Measurements from ENCODE around the gene TRA2B.

TRA2B gene

DNA sequence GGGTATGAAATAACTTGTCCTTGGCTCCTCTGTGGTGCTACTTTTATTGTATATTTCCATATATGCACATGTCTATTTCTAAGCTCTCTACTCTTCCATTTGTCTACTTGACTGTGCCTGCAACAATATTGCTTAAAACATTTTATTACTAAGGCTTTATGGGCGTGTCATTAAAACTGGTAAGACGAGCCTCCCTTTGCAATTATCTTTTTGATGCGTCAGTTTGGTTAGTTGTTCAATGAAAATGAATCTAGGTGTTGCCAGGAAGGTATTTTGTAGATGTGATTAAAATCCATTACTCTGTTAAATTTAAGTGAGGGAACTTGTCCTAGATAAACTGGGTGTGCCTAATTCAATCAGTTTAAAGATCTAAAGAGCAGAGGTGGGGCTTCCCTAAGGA, 12.9 kb upstream of the TRA2B start:
- DNase-seq (ENCODE audit: low read depth), result no peak

DNA sequence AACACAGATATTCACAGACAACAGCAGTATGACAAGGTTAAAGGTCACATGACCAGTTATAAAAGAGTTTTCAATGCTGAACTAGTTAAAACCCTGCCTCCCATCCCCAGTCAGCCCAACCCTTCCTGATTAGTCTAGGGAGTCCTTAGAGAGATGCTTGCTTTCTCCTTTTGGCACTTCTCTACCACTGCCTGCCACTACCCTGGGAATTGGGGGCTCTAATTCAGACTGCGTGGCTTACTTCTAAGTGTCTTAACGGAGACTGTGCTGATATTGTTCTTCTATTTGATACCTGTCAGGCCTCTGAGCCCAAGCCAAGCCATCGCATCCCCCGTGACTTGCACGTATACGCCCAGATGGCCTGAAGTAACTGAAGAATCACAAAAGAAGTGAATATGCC, 11.7 kb upstream of the TRA2B start:
- no peak for DNase-seq (ENCODE audit: low read depth)

DNA sequence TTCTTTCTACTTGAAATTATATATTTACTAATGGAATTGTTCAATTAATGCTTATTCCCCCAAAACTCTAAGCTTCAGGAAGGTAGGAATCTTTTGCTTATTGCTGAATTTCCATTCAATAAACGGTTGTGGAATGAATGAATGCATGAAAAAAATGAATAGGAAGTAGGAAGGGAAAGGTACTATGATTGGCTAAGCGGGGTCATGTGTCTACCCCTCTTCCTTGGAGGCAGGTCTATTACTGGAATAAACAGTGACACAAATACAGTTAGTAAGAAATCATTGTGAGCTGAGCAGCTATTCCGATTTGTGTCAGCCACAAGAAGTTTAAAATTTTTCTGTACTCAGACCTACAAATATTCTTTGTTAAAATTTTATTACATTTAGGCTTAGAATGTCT, 10.5 kb upstream of the TRA2B start:
- no peak for DNase-seq (ENCODE audit: low read depth)

DNA sequence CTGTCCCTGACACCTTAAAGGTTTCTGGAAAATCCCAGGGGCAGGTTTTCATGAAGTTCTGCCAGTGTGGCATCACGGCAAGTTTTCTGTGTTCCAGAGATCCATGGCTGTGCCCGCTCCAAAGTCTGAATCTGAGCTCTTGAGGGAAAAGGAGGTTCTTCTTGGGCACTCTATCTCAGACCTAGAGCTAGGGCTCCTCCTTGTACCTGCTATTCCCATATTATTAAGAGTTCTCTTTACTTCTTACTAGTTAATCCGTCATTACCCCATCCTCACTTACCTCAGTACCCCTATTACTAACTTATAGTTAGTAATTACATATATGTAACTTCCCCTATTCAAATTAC, 5.9 kb upstream of the TRA2B start:
- DNase-seq (ENCODE audit: low read depth), result no peak

DNA sequence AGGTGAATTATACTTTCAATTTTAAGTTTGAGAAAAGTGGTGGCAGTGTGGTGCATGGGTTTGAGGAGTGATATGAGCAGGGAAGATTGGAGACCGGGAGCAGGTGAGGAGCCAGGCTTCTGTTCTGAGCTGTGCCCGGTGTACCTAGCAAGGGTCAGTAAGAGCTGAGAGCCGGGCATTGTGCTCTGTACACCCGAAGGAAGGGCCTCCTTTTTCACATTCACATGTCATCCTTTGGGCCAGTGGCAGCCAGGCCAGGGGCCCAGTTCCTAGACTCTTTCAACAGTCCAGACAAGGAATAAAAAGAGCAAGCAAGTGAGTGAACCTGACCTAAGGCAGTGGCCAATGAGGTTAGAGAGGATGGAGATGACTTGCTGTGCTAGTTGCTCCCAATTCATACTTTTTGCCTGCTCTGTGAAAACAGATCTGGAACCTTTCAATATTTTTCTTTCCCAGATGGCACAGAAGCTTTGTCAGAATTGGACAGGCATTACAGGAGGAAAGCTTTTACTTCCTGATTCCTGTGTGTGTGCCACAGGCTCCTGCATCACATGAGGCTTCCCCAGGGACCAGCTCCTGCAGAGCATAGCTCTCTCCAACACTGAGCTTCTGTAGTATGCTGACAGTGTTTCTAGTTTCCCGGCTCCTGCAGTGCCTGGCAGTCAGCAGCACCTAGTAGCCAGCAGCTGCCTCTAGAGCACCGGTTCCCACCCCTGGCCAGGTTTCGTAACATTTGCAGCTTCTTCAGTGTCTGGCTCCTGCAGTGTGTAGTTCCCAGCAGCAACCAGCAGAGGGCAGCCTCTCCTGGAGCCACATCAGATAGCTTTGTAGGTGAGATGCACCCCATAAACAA, 5.3 kb upstream of the TRA2B start:
- DNase-seq (ENCODE audit: low read depth), result peak; percentile 77

DNA sequence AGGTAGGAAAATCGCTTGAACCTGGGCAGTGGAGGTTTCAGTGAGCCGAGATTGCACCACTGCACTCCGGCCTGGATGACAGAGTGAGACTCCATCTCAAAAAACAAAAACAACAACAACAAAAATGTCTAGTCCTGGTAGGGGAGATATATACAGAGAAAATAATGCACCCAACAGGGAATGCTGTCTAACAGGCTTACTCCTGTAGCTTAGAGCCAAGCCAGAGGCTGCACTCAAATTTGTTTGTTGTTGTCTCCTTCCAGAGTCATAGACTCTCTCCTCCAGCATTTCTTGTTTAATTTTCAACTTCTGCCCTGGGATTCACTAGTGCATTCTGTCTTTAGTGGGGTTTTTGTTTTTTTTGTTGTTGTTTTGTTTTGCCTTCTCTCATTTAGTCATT, 4.6 kb upstream of the TRA2B start:
- no peak for DNase-seq (ENCODE audit: low read depth)

DNA sequence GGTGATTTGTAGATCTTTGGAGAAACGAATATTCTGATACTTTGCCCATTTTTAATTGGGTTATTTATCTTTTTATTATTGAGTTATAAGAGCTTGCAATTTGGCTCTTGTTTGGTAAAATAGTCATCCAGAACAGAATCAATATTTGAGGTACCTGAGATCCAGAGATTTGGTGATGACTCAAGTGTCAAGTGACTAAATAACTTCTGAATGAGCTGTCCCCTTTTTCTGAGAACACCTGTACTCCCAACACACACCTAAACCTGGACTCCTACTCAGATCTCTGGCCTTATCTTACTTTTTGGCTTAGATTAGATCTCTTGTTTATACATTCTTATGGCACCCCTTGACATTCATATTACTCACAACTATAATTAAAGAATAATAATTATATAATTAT, 3.1 kb upstream of the TRA2B start:
- DNase-seq (ENCODE audit: low read depth), result no peak

DNA sequence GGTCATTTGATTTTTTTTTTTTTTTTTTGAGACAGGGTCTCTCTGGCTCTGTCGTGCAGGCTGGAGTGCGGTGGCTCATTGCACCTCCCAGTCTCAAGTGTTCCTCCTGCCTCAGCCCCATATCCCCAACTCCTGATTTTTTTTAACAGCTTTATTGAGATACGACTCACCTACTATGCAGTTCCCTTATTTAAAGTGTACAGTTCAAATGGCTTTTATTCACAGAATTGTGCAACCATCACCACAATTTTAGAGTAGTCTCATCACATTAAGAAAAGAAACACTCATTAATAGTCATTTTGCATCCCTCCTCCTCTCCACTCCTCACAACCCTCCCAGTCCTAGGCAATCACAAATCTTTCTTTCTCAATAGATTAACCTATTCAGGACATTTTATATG, 1.9 kb upstream of the TRA2B start:
- DNase-seq (ENCODE audit: low read depth), result no peak

DNA sequence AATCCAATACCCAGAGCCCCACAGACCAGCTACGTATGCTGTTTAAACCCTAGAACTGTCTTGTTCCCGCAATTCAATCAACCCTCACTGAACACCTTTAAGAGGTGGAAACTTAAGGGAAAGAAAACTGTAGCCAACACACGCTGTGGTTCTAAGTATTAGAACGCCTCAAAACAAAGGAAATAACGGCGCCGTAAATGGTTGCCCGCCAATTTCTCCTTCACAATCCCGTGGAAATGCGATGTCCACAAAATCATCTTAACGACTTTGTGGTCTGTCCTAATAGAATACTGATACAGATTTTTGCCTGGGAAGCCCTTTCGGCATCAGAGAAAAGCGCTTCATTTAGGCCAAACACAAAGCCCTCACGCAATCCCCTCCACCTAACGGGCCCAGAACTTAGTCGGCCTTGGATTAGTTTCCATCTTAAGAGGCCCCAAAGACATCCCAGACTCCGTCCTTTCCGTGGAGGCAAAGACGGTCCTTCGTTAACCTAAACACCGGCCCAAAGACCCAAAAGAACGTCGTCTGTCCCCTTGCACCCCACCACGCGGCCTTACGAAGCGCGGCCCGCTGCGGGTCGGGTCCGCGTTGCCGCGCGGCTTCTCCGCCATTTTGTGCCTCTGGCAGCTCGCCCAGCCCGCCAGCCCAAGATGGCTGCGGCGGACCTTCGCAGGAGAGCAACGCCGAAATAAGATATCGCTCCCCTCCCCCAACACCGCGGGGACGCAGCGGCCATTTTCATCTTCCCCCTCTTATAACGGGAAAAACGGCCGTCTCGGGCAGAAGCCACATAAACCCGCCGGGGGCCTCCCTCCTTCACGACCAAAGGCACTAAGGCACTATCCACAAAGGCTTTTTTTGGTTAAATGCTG, 763 bp downstream of the TRA2B start:
- DNase-seq (ENCODE audit: low read depth), result peak; percentile 87

DNA sequence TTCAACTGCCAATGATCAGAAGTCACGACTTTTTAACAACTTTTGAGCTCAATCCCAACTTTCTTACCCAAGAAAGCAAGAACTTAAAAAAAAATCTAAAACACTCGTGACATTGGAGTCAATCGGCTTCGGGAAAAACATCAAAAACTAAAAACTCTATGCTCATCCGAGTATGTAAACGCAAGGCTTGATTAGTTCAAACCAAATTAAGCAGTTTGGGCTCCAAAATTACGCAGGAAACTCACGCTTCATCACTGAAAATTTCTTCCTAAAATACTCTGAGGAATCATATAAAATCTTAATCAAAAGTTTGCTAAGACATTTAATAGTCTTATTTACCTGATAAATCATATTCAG, 1.6 kb downstream of the TRA2B start:
- DNase-seq (ENCODE audit: low read depth), result no peak

DNA sequence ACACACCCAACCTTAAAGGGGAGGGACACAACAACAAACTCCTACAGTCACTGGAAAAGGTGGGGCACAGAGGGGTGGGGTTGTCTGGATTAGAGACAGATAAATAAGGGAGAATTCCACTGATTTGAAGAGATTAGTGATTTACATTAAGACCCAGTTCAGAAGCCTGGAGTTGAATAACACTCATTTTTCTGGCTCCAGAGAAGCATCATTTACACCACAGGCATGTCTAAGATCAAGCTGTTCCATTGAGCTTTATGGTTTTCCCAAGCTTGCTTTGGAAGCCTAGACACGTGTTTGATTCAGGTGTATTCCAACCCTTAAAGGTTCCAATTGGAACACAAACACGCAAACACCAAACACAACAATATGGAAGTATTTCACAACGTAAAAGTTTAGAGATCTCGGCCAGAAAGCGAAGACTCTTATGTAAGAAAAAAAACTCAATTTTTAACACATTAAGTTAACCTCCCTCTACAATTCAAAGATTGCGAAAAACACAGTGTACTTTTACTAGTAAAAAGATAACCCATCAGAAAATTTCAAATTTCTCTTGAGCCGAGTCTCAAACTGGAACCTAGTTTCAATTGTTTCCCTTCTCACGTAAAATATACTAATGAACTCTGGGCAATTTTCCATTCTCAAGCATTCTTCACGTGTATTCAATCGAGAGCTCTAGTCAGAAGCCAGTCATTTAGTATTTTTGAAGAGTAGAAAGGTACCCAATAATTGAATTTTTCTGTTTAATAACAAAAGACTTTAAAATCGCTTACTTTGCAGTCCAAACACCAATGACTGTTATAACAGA, 2.1 kb downstream of the TRA2B start:
- DNase-seq (ENCODE audit: low read depth), result no peak

DNA sequence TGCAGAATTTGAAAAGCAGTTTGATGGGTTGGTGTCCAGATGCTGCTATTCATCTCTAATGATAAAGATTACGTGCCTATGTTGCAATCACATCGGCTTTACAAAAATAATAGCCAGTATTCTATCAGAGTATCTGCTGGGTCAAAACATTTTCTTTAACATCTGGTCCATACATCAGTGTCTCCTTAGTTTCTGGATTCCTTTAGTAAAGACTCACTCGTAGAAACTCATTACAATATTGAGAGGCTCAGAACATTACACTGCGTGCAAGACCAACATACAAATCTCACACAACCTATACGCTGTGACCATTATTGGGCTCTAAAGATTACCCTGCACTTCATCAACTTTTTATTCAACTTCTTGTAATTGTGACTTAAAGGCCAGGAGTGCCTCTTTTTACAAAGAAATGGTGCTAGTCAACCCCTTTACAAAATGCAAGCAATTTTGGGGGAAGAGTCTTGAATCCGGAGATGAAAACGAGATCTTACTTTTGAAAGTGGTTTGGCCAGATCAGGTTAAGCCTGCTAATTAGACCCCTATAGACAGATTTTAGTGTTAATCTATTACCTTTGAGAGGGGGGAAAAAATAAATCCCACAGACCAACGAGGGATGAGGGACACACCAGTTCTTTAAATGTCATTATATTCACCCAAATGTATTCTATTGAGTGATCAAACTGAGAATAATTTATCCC, 2.9 kb downstream of the TRA2B start:
- DNase-seq (ENCODE audit: low read depth), result no peak

DNA sequence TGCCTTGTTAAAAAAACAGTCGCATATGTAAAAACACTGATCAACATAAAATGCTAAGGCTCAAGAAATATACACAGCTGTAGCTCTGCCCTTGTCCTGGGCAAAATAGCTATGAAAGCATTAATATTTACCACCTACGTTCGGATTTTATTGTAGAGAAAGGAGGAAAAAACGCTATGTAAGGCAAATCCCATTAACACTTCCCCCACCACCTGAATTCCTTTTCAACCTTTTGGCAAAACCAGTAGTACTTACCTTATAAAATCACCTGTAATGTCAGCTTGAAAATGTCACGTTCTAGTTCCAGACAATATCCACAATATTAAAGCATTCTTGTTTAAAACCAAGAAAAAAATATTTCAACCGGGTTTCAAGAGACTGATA, 3.6 kb downstream of the TRA2B start:
- no peak for DNase-seq (ENCODE audit: low read depth)

DNA sequence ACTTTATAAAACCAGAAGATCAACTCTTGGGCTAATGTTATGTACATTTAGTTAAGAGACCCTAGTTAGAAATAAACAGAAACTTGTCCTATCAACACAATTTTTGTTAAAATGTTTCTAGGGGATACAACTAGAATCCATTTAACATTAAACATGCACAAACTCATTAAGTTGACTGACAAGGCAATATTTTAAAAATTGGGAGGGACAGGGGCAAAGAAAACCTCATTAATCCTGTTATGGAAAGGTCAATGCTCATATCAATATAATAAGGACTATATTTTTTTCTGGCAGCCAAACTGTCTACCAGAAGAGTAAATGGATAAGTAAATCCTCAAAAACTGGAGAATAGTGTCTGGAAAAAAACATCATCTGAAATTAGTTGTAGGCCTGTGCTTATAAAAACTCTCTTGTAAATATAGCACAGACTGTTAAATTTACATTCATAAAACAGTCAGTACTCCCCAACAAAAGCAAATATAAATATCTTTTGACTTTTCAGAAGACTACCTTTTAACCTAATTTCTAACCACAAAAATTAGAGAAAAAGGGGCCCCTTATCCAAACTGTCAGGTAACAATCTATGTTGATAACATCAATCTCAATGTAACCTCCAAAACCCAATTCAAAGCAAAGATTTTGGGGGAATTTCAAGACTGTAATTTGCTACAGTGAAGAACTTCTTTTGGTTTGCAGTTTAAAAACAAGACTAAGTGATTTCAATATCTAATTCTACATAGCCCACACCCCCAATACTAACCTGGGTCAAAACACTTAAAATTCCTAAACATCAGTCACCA, 4.2 kb downstream of the TRA2B start:
- no peak for DNase-seq (ENCODE audit: low read depth)

DNA sequence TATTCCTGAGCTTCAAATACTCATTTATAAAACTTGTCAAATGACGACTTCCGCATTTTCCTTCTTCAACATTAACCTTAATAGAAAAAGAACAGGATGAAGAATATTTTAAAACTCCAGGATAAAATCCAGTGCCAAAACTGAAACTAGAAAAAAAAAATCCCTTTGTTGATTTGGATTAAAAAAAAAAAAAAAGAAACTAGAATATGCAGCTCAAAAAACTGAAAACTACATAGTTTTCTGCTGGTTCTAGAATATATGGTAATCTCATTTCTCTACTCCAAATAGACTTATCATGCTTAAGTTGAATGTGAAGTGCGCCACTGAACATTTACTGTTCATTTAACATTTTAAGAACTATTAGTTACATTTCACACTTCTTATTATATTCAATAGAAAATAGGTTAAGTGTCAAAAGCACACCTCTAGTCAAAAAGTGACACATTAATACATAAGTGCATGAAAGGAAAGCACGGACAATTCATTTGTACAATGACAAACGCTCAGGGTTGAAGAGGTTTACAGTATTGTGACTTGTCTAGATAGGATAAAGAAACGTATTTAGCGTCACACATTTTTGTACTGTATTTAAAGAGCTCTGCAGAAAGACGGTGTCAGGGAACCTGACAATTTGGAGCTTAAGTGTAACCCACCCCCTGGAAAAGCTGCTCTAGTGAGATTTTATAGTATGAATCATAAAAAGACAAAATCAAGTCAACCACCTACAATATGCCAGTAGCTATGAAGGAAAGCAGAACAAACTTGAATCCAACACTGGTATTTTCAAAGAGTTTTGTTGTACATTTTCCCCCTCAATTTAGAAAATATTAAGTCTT, 5.8 kb downstream of the TRA2B start:
- no peak for DNase-seq (ENCODE audit: low read depth)

DNA sequence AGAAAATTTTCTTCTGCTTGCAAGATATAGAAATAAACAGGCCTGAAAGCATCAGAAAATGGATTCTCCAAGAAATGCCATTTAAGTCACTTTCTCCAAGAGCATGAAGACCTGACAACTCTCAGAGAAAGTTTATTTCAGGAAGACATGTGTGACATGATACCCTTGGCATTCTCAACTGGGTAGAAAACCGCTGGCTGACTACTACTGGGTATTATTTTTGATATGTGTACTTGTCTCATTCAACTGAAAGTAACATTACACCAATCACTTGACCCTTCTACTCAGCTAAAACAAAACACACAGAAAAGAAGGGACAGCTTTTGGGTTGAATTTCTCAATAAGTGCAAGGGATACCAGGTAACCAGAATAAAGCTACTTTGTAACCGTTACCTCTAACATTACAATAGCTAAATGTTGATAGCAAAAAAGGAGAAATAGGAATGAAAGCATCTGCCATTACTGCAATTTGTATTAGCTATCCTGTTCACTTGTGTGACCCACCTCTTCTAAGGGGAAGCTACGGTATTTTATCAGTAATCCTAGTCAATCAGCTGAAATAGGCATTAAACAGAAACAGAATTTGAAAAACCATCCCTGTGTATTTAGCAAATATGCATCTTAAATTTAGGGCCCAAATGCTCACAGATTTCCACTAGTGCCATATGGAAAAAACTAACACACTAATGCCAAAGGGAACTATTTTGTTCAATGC, 7.3 kb downstream of the TRA2B start:
- peak; percentile 29 for DNase-seq (ENCODE audit: low read depth)

DNA sequence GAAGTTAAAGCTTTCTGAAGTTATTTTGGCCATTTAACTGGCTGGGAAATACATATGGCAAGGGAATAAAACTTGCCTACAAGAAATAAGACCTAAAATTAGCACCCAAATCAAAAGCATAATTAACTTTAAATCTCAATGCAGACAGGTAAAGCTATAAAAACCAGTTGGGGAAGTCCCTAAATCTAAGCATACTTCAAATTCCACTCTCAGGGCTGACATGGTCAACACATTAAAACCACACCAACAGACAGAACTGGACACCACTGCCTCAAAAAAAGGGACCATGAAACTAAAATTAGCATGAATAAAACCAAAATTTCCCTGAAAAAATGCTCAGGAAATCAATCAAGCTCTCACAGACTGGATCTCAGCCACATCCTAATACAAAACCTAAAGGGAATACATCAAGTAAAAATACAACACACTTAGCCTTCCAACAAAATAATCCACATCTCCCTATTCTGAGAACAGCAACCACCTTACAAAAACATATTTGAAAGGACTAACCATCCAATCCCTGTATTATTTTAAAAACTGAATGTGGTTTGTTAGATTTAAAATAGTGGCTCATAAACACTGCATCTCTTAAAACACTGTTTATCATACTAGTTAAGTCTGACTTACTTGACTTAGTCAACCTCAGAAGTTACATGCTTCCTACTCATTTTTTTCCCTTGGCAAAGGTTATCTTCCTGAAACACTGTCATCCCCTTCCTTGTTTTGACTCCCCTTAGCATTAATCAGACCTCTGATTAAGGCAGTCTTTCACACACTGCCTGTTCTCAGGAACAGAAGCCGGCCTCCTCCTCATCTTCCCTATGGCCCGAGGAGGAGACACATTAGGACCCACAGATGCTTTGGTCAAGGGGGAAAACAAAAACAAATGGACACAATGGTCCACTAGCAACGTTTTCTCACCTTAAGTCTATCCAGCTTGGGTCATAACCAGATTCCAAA, 8.3 kb downstream of the TRA2B start:
- no peak for DNase-seq (ENCODE audit: low read depth)

DNA sequence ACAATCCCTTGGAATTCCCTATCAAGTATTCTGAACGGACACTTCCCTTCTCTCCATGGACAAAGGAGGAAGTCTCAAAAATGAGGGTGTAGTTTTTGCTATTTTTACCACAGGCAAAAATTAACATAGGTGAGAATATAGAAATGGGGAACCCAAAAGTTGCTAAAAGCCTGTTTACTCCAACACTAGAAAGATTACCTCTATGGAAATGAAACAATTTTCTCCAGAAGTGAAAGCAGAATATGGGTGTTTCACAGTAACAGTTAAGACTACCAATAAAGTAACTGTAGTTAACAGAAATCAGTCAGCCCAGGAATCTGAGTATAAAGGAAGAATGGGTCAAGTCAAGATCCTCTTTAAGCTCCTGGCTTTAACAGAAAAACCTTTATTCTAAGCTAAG, 9.3 kb downstream of the TRA2B start:
- DNase-seq (ENCODE audit: low read depth), result no peak
